Coronary artery (tissue), 2 donors: ENCODE data around the gene MAL.

ENCODE experiments used
- DNase-seq: peaks from one replicate; pipeline ENCODE4 v3.0.0-alpha.2; 2017; ENCODE audit warnings: low spot score
- H3K27ac ChIP-seq, 2 donors: fragments of 200-600 bp; sonication (generic); one replicate each; pipeline ENCODE4 v1.5.1; 2016 to 2019
- H3K4me3 ChIP-seq: fragments of 200-600 bp; sonication (generic); 2 replicates; pipeline ENCODE4 v1.5.1; 2016; ENCODE audit warnings: mild to moderate bottlenecking, moderate library complexity
- TF ChIP-seq, protein P1 (sequence below): fragments of 200-600 bp; sonication (generic); IDR thresholded peaks from one replicate; pipeline ENCODE4 v1.5.1; 2019; ENCODE audit warnings: antibody characterized with exemption

Gene MAL

DNA sequence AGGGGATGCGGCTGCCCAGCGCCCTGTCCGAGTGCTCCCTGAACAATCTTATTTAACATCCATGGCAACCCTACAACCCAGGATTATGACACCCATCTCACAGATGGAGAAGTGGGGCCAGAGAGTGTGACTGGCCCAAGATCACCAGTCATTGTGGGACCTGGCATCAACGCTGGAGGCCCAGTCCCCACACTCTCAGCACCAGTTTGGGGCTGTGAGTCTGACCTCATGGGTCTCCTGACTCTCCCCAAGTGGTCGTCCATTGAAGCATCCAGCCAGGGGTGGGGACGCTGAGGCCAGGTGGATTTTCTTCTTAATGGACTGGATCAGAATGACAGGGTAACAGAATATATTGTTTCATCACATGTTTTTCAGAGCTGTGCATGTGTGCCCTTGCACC, 24.5 kb downstream of the MAL start:
- H3K4me3 ChIP-seq = no peak overlapping the region
- no peak for DNase-seq
- no peak overlapping the region for H3K27ac ChIP-seq
- TF ChIP-seq, protein P1, sequence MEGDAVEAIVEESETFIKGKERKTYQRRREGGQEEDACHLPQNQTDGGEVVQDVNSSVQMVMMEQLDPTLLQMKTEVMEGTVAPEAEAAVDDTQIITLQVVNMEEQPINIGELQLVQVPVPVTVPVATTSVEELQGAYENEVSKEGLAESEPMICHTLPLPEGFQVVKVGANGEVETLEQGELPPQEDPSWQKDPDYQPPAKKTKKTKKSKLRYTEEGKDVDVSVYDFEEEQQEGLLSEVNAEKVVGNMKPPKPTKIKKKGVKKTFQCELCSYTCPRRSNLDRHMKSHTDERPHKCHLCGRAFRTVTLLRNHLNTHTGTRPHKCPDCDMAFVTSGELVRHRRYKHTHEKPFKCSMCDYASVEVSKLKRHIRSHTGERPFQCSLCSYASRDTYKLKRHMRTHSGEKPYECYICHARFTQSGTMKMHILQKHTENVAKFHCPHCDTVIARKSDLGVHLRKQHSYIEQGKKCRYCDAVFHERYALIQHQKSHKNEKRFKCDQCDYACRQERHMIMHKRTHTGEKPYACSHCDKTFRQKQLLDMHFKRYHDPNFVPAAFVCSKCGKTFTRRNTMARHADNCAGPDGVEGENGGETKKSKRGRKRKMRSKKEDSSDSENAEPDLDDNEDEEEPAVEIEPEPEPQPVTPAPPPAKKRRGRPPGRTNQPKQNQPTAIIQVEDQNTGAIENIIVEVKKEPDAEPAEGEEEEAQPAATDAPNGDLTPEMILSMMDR = no peak

DNA sequence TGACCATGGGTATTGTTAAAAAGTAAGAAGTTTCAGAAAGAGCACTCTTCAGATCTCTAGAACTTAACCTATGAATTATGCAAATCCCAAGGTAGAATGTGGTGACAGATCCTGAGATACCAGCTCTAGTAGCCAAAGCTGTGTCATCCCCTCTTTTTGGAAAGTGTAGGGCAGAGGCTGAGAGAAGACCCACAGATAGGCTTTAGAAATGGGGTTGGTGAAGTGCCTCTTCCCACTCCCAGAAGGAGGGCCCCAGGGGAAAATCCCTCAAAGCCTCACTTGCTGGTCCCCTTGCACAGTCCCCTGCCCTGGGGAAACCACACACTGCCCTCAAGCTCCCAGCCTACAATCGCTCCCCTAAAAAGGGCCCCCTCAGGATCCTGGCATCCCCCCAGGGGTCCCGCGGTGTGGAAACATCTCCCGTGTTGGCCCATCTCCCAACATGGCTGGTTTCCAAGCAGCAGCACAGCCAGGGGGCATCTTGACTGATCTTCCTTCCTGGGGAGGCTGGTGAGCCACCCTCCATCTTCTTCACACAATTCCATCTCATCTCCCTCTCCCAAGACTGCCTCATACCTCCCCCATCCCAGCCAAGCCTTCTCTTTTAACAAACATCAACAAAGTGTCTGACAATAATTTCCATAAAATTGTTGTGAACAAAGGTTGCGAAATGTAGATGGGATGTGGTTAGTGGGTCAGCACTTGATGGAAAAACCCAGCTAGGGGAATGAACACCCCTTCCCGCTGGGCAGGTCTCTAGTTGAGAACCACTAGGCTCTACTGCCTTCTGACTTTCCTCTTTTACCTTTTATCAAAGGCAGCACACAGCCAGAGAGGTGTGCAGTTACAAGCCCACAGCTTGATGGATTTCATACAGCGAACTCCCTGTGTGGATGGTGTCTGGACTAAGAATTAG, 25.1 kb downstream of the MAL start:
- TF ChIP-seq, protein P1 = no peak
- Histone ChIP-seq H3K4me3 (no peak overlapping the region), H3K27ac (no peak overlapping the region)
- no peak for DNase-seq

DNA sequence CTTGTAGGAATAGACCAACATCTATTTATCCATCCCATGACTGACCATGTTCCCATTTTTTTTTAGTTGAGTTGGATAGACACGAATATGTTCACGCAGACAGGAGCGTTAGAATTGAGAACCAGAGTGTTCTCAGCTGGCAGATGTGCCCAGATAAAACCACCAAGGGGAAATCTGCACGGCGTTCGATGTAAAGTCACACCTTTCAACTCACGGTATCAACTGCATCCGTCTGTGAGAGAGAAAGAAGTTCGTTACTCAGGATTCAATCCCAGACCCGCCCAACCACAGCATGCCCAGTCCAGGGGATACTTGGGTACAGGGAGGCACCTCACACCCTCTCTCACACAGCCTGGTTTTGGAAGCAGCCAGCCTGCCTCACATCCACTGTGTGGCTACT, 26.1 kb downstream of the MAL start:
- no peak for DNase-seq
- H3K27ac ChIP-seq = no peak overlapping the region
- TF ChIP-seq, protein P1 = no peak
- no peak overlapping the region for H3K4me3 ChIP-seq

DNA sequence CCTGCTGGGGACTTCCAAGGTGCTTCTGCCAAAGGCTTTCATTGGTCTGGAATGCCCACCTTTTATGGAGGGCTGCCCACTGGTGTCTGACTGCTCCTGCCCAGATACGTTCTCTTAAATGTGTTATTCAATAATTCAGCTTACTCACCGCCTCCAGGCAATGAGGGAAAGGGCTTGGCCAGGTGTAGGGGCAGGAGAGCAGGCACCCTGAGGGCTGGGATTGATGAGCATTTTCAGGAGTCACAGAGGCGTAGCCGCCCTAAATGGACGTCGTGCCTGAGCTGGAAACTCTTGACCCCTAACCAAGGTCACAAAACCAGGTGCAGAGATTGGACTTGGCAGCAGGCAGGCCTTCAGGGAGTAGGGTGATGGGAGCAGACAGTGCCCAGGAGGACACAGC, 26.8 kb downstream of the MAL start:
- Histone ChIP-seq H3K27ac (no peak overlapping the region), H3K4me3 (no peak overlapping the region)
- no peak for DNase-seq
- TF ChIP-seq, protein P1 = no peak

DNA sequence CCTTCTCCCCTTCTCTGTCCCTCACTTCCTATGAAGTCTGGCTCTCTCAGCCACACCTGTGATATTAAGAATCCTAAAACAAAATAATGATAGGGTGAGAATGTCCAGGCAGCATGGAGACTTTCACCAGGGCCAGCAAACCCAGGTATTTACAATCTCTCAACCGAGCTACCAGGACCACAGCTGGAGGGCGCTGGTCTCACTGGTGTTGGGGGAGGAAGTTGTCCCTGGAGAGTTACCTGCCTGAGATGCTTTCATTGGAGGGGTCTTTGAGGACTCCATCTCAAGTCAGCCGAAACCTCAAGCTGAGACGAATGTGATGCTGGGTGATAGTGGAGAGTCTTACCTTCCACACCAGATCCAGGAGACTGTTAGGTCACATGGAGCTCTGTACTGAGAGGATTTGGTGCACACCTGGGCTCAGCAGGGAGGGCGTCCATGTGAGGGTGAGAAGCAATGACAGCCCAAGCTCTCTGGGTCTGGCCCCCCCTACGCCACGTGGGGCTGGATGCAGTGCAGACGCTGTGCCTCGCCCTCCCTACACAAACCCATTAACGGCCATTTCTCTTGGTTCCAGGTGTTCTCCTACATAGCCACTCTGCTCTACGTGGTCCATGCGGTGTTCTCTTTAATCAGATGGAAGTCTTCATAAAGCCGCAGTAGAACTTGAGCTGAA, 27.4 kb downstream of the MAL start:
- TF ChIP-seq, protein P1 = no peak
- Histone ChIP-seq H3K27ac (no peak overlapping the region), H3K4me3 (no peak overlapping the region)
- DNase-seq = no peak

DNA sequence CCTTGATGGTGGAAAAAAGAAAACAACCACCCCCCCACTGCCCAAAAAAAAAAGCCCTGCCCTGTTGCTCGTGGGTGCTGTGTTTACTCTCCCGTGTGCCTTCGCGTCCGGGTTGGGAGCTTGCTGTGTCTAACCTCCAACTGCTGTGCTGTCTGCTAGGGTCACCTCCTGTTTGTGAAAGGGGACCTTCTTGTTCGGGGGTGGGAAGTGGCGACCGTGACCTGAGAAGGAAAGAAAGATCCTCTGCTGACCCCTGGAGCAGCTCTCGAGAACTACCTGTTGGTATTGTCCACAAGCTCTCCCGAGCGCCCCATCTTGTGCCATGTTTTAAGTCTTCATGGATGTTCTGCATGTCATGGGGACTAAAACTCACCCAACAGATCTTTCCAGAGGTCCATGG, 28.0 kb downstream of the MAL start:
- Histone ChIP-seq H3K27ac (no peak overlapping the region), H3K4me3 (no peak overlapping the region)
- TF ChIP-seq, protein P1 = no peak
- DNase-seq = no peak
